CD4-positive, alpha-beta T cell (primary cell): ENCODE data around the gene GULP1. TPM values are rescaled to one million over a fixed set of nuclear protein-coding genes. Genes with fewer than 3 reads are reported as not detected.
A peak's percentile ranks its signal among the peaks of the same experiment; 100 is the strongest.

ENCODE experiments used
- ATAC-seq: fragments of 200-7000 bp; cut with Tn5 transposase; one replicate; pipeline ENCODE4 v1.10.0; 2022; ENCODE audit warnings: mild to moderate bottlenecking; ENCODE audit not compliant: poor library complexity
- CTCF ChIA-PET: fragments of 350-600 bp; sonication (Branson Sonifier 250); formaldehyde crosslinking; loops from one replicate; lab custom pipeline; 2021; ENCODE audit warnings: antibody characterized with exemption, inconsistent platforms; lab: Charles Lee
- POLR2A ChIA-PET: fragments of 350-600 bp; sonication (Branson Sonifier 250); formaldehyde crosslinking; loops from one replicate; lab custom pipeline; 2021; ENCODE audit warnings: antibody characterized with exemption, inconsistent platforms; lab: Charles Lee
- DNase-seq, 14 experiments: peaks; one replicate each; pipeline ENCODE4 v3.0.0-alpha.2; 2013 to 2020; ENCODE audit warnings: mixed read lengths in 2 of 14
- H3K27ac ChIP-seq, 2 donors: one replicate each; pipeline versions ENCODE4 v1.5.1 to v1.7.0; 2013; ENCODE audit warnings: low read length in 2 of 2, low read depth in 1 of 2, mild to moderate bottlenecking in 1 of 2
- H3K27me3 ChIP-seq, 2 experiments: 1 replicate in 1 of 2; 2 replicates in 1 of 2; pipeline versions ENCODE4 v1.6.1 to v1.7.0; 2013; ENCODE audit warnings: low read length in 2 of 2, control low read depth in 1 of 2, mild to moderate bottlenecking in 1 of 2, moderate library complexity in 1 of 2; ENCODE audit not compliant: insufficient read depth in 2 of 2, control insufficient read depth in 1 of 2
- H3K36me3 ChIP-seq: one replicate; pipeline ENCODE4 v1.6.1; 2013; ENCODE audit warnings: low read length, control low read depth; ENCODE audit not compliant: insufficient read depth
- H3K4me1 ChIP-seq: one replicate; pipeline ENCODE4 v1.6.1; 2013; ENCODE audit warnings: low read length, control low read depth; ENCODE audit not compliant: insufficient read depth
- H3K4me3 ChIP-seq: one replicate; pipeline ENCODE4 v1.5.1; 2013; ENCODE audit warnings: mild to moderate bottlenecking, low read length, moderate library complexity
- H3K9me3 ChIP-seq, 2 experiments: 1 replicate in 1 of 2; 2 replicates in 1 of 2; pipeline versions ENCODE4 v1.6.1 to v1.7.0; 2013; ENCODE audit warnings: low read length in 2 of 2, mild to moderate bottlenecking in 2 of 2, control low read depth in 1 of 2, moderate library complexity in 1 of 2; ENCODE audit not compliant: control insufficient read depth in 1 of 2, insufficient read depth in 1 of 2
- H3K27ac Mint-ChIP-seq: one replicate; pipeline ENCODE4 v1.8.0; 2020; ENCODE audit warnings: mixed read lengths
- H3K27me3 Mint-ChIP-seq: one replicate; pipeline ENCODE4 v1.8.0; 2021; ENCODE audit warnings: mixed read lengths
- H3K36me3 Mint-ChIP-seq: one replicate; pipeline ENCODE4 v1.8.0; 2021; ENCODE audit warnings: low read depth, mixed read lengths
- H3K4me1 Mint-ChIP-seq: one replicate; pipeline ENCODE4 v1.8.0; 2021; ENCODE audit warnings: low read depth, mixed read lengths
- H3K4me3 Mint-ChIP-seq: one replicate; pipeline ENCODE4 v1.8.0; 2020; ENCODE audit warnings: mild to moderate bottlenecking, mixed read lengths
- H3K9me3 Mint-ChIP-seq: one replicate; pipeline ENCODE4 v1.8.0; 2020; ENCODE audit warnings: mixed read lengths
- intact Hi-C, 2 experiments: fragments of 100-400 bp; cut with DNase I in 1 of 2; cut with micrococcal nuclease in 1 of 2; formaldehyde crosslinking; loops; one replicate each; pipeline versions ENCODE4 v1.15.1 to v1.9.0; 2023 to 2025; cut with DNase I, micrococcal nuclease
- total RNA-seq, 174 experiments: library from RNA in 2 of 174; stranded (reverse) in 2 of 174; gene quantifications; one replicate each; pipeline ENCODE4 v1.2.3 and lab custom pipeline; 2021 to 2026
- TF ChIP-seq, protein P1 (sequence below): fragments of 200-600 bp; IDR thresholded peaks from one replicate; pipeline ENCODE4 v1.8.0; 2022; ENCODE audit warnings: antibody characterized with exemption, mild to moderate bottlenecking

The GULP1 gene
- total RNA-seq, 2 experiments from 2014 or later, result not detected

GRCh38 chr2:188506843-188507242 is 215.2 kb downstream of the GULP1 start:
- Histone ChIP-seq H3K9me3 (no peaks in the 10 kb centered on the region), H3K4me1 (no peaks in the 10 kb centered on the region), H3K27me3 (no peaks in the 10 kb centered on the region), H3K36me3 (no peaks in the 10 kb centered on the region), H3K27ac (no peak overlapping the region), H3K4me3 (no peak overlapping the region)
- CTCF ChIA-PET, result no interaction called here
- H3K27me3 Mint-ChIP-seq, result peaks cover 10% of the 10 kb centered on the region
- TF ChIP-seq, protein P1, sequence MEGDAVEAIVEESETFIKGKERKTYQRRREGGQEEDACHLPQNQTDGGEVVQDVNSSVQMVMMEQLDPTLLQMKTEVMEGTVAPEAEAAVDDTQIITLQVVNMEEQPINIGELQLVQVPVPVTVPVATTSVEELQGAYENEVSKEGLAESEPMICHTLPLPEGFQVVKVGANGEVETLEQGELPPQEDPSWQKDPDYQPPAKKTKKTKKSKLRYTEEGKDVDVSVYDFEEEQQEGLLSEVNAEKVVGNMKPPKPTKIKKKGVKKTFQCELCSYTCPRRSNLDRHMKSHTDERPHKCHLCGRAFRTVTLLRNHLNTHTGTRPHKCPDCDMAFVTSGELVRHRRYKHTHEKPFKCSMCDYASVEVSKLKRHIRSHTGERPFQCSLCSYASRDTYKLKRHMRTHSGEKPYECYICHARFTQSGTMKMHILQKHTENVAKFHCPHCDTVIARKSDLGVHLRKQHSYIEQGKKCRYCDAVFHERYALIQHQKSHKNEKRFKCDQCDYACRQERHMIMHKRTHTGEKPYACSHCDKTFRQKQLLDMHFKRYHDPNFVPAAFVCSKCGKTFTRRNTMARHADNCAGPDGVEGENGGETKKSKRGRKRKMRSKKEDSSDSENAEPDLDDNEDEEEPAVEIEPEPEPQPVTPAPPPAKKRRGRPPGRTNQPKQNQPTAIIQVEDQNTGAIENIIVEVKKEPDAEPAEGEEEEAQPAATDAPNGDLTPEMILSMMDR, result no peak
- ATAC-seq (no peak), DNase-seq (no peak)
- POLR2A ChIA-PET, result no interaction called here
- H3K4me1 Mint-ChIP-seq, result no peaks in the 10 kb centered on the region
- intact Hi-C loops, result no loop called here
- no peaks in the 10 kb centered on the region for H3K9me3 Mint-ChIP-seq
- H3K4me3 Mint-ChIP-seq, result no peak overlapping the region
- no peaks in the 10 kb centered on the region for H3K36me3 Mint-ChIP-seq
- H3K27ac Mint-ChIP-seq, result no peak overlapping the region

GRCh38 chr2:188511346-188511745 is 219.7 kb downstream of the GULP1 start:
- no peaks in the 10 kb centered on the region for H3K27me3 Mint-ChIP-seq
- TF ChIP-seq, protein P1, result no peak
- H3K9me3 Mint-ChIP-seq, result no peaks in the 10 kb centered on the region
- DNase-seq (no peak), ATAC-seq (no peak)
- CTCF ChIA-PET, result no interaction called here
- Histone ChIP-seq H3K4me3 (no peak overlapping the region), H3K27me3 (no peaks in the 10 kb centered on the region), H3K27ac (no peak overlapping the region), H3K36me3 (no peaks in the 10 kb centered on the region), H3K4me1 (no peaks in the 10 kb centered on the region), H3K9me3 (no peaks in the 10 kb centered on the region)
- intact Hi-C loops, result loop anchor here in 1 of 2 experiments (5.0 kb wide), 1 partner anchor 934 kb away; no protein-coding TSS in a partner anchor
- H3K27ac Mint-ChIP-seq, result no peak overlapping the region
- no peaks in the 10 kb centered on the region for H3K36me3 Mint-ChIP-seq
- no peak overlapping the region for H3K4me3 Mint-ChIP-seq
- POLR2A ChIA-PET, result no interaction called here
- H3K4me1 Mint-ChIP-seq, result no peaks in the 10 kb centered on the region

DNA sequence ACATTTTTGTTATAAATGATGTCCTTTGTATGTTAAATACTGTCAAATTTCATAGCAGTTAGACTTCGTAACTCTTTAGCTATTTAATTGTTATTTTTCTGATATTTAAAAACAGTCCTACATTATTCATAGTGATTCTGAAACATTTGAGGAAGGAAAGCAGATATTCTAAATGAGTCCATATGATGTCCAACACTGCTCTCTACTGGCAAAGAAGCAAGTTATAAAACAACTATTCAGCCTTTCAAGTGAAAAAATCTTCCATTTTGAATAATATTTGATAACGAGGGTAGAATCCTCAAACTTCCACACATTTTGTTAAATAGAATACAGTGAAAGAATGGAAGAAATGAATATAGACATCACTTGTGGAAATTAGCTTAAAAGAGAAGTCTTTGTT is 220.8 kb downstream of the GULP1 start:
- intact Hi-C loops, result loop anchor here in 1 of 2 experiments (5.0 kb wide), 1 partner anchor 935 kb away; no protein-coding TSS in a partner anchor

More for the DNA sequence above, 220.8 kb downstream of the GULP1 start:
- Mint-ChIP-seq H3K4me1 (no peaks in the 10 kb centered on the region), H3K27ac (no peak overlapping the region), H3K9me3 (no peaks in the 10 kb centered on the region), H3K4me3 (no peak overlapping the region), H3K27me3 (no peaks in the 10 kb centered on the region), H3K36me3 (no peaks in the 10 kb centered on the region)
- H3K27me3 ChIP-seq, result no peaks in the 10 kb centered on the region
- ChIA-PET CTCF (no interaction called here), POLR2A (no interaction called here)
- peak in 2 of 14 experiments; percentile 1 to 7 for DNase-seq
- H3K9me3 ChIP-seq, result no peaks in the 10 kb centered on the region
- no peaks in the 10 kb centered on the region for H3K36me3 ChIP-seq
- TF ChIP-seq, protein P1, result peak; percentile 16
- no peaks in the 10 kb centered on the region for H3K4me1 ChIP-seq
- no peak for ATAC-seq
- H3K4me3 ChIP-seq, result no peak overlapping the region
- no peak overlapping the region for H3K27ac ChIP-seq
